PC-9 (cell line): ENCODE results near the gene BCL2L13.

Source experiments
- CTCF ChIP-seq: fragments of 200-600 bp; sonication (generic); conservative IDR thresholded peaks from 2 replicates; pipeline ENCODE4 v1.6.1; 2017; ENCODE audit warnings: mixed run types, antibody characterized with exemption, mild to moderate bottlenecking, moderate library complexity
- EZH2 ChIP-seq: fragments of 200-600 bp; sonication (generic); IDR thresholded peaks from 2 replicates; pipeline ENCODE4 v1.8.0; 2017; ENCODE audit warnings: antibody characterized with exemption, low read depth

DNA sequence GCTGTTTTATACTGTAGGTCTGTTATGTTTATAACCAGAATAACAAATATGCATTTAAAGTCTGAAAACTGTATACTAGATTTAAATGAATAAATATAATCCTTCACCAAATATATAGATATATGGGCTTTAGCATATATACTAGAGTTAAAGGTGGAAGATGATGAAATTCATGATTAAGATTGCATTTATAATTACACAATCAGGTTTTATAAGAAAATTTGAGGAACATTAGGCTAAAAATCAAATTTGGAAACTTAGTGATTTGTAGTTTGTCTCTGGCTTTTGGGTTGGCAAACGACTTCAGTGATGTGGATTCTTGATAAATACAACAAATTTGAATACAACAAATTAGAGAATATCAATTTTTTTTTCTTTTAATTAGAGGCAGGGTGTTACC lies 10.0 kb downstream of the BCL2L13 start:
- TF ChIP-seq CTCF (no peak), EZH2 (no peak)
